ENCODE results near the gene CMSS1.

CMSS1 gene

GRCh38 chr3:99868311-99868646 is 50.6 kb downstream of the CMSS1 start:
- DNase-seq, result no peak
- intact Hi-C loops (cut with DNase I), result no loop called here

- intact Hi-C loops (cut with DNase I), result no loop called here
- DNase-seq, result no peak
Measured at GRCh38 chr3:99869621-99870020, 52.0 kb downstream of the CMSS1 start.

DNA sequence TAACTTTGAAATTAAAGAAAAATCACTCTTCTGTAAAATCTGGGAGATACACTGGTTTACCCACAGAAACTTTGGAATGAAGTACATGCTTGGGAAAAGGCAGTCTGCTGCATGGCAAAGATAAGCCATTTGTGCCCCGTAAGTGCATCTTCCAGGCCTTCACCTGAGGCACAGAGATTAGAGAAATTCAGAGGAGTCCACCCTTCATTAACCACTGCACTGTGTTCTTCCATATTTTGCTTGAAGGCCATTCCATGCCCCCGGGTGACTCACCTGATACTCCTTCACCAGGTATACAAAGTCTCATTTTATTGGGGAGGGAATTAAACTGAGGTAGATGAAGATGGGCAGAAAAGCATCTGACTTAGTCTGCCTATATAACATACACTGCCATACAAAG is 53.0 kb downstream of the CMSS1 start:
- no peak for DNase-seq

GRCh38 chr3:99871231-99872045 is 53.8 kb downstream of the CMSS1 start:
- intact Hi-C loops (cut with DNase I), result no loop called here
- DNase-seq, result no peak

More for the DNA sequence above, 53.0 kb downstream of the CMSS1 start:
- intact Hi-C loops (cut with DNase I), result no loop called here

DNA sequence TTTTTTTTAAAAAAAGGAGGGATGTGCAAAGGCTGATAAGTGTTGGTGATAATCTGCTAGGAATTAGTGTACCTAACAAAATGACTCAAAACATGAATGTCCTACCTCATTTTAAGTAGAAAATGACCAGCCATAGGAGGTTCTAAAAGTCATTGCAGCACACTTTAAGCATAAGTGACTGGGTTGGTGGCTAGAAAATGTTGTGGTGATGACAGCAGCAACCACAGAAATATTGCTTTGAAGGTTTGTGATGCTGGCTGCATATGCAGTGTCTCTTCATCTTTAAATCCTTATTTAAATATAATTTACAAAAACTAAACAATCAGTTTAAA is 55.2 kb downstream of the CMSS1 start:
- intact Hi-C loops (cut with DNase I), result no loop called here
- DNase-seq, result no peak

GRCh38 chr3:99873269-99874102 is 55.8 kb downstream of the CMSS1 start:
- no peak for DNase-seq
- intact Hi-C loops (cut with DNase I), result no loop called here

DNA sequence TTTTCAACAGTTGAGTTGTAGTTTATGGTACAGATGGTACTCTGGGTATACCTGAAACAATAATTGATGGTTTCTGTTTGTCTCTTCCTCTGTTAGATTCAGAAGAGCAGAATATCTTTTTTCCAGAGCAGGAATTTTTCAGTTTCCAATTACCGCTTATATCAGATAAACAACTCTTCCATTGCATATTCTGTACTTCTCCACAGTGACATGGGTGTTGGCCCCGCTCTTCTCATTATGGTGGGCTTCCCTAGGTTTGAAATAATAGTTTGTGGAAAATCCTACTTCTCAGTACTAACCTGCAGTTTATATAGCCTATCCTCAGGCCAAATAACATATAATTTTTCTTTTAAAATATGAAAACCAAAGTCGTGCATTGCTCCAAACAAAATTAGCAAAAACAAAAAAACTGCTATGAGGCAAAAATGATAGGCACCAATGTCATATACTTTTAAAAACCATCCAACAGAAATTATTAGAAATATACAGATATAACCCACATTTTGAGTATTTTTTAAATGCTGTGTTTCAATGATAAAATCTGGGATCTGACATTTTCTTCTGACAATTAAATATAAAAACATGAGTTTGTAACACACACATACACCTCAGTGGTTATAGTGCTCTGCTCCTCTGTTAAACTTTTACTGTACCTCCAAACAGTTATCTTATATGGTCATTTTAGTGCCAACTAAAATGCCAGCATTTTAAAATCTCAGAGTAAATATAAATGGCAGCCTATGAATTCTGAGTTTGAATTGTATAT is 56.8 kb downstream of the CMSS1 start:
- intact Hi-C loops (cut with DNase I), result no loop called here
- no peak for DNase-seq

GRCh38 chr3:99875581-99875928 is 57.9 kb downstream of the CMSS1 start:
- intact Hi-C loops (cut with DNase I), result no loop called here
- no peak for DNase-seq

DNA sequence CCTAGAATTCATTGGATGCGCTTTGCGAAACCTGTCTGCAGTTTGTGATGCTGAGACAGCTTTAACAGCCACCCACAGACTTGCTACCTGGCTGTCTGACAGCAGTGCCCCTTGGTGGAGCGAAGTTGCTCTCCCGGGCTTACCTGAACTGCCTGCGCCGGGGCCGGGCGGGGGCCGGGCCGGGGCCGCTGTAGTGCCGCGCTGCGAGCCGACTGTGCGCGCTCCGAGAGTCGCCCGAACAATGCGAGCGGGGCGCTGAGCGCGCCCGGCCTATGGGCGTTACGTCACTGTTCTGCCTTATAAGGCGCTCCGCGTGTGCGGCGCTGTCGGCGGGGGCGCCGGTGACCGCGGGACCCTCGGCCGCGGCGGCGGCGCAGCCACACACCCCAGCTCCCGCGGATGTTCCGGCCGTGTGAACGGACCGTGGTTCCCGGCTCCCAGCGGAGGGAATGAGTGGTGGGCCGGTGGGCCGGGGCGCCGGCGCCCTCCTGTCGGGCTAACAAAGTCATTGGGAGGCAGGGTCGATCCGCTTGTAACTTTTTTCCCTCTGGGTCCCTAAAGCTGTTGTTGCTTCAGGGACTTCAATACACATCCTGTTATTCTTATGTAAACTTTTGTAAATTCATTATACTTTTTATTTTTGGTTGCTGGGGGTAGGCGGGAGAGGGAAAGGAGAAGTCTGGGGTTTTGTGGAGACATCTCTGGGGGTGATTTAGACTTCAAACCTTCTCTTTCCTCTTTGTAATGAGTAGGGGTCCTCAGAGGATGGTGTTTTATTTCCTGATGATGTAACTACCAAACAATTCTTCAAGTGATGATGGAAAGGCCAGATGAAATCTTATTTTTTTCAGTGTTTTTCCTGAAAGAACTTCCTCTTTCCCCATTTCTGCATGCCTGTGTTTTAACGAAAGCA is 58.5 kb downstream of the CMSS1 start:
- intact Hi-C loops (cut with DNase I), result no loop called here

DNA sequence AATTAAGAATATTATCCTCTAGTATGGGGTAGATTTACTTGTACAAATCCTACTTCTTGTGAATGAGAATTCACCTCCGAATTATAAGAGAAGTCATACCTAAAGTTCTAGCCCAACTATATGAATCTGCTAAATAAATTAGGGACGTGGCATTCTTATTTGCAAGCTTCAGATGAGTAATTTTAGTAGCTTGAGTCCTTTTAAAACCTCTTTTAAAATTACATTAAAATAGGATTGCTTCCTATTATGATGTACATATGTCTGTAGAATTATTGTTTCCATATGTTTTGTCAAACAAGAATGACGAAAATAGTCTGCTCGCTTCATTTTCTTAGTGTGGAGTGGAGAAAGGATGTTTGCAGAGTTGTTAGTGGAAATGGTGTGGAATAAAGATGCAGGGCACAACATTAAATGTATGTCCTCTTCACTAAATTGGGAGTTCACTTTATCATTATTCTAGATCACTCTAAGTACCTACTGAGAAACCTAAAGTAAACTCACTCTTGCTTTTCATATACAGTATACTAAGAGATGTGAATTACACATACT is 59.4 kb downstream of the CMSS1 start:
- intact Hi-C loops (cut with DNase I), result no loop called here
- no peak for DNase-seq

More for the DNA sequence above, 58.5 kb downstream of the CMSS1 start:
- peak; percentile 21 to 84 (median 71) for DNase-seq

GRCh38 chr3:99878005-99878404 is 60.3 kb downstream of the CMSS1 start:
- no peak for DNase-seq
- intact Hi-C loops (cut with DNase I), result no loop called here

DNA sequence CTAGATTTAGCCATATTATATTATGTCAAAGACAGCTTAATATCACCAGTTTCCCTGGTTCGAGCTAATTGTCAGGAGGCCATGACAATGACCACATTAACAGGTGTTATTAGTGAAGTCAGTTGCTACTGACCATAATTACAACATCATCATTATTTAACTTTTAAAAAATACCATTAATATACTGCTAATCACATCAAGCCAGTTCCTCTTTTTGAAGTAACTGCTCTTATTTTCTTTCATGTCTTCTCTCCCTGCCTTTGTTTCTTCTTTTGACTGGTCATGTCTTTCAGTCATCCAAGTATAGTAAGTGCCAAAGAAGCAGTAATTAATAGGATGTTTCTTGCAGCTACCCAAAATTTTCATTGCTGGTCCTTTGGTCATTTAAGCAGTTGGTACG is 61.6 kb downstream of the CMSS1 start:
- intact Hi-C loops (cut with DNase I), result no loop called here
- no peak for DNase-seq

GRCh38 chr3:99881121-99881524 is 63.5 kb downstream of the CMSS1 start:
- no peak for DNase-seq
- intact Hi-C loops (cut with DNase I), result no loop called here

- DNase-seq, result no peak
- intact Hi-C loops (cut with DNase I), result no loop called here
Measured at GRCh38 chr3:99882436-99883137, 64.9 kb downstream of the CMSS1 start.

DNA sequence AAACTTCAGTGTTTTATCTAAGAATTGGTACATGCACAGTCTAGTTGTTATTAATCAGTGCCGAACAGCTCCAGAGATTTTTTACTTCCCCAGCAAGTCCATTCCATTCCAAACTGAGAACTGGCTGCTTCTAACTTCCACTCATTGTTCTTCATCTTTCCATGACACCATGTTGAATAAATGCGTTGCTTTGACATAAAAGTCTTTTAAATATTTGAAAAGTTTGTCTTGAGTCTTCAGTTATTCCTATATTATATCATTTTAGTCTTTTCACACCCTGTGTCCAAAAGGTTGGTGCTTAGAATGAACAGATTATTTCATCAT is 65.4 kb downstream of the CMSS1 start:
- intact Hi-C loops (cut with DNase I), result no loop called here
- DNase-seq, result no peak

DNA sequence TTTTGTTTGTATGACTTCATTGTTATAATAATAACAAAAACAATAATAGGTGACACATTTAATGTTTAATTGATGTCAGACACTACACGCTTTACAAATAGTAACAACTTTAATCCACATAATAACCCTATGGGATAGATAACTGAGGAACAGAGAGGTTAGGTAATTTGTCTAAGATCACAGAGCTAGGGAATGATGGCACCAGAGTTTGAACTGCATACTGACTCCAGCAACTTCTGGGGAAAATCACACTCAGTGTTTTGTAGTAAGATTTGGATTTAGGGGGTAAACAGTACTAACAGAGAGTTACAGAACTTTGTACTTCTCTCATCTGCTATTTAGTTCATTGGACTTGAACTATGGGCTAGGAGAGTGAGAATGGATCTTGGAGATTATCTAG is 66.0 kb downstream of the CMSS1 start:
- intact Hi-C loops (cut with DNase I), result no loop called here
- DNase-seq, result no peak

DNA sequence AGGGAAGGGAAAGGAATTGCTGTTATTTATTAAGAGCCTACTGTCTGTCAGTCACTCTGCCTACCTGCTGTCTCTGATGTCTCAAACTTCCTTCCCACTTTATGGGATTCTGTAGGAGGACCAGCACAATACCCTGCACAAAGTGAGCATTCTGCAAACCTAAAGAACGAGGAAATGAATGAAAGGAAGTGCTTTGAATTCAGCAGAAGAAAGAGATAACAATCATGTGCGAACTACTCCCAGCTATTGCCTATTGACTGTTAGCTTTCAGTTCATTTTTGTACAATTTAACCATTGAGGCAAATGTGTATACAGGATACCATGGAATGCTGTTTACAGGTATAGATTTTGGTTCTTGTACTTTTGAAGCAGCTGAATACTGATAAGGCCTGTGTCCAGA is 66.8 kb downstream of the CMSS1 start:
- peak in 9 of 42 donors; percentile 10 to 61 (median 18) for DNase-seq
- intact Hi-C loops (cut with DNase I), result no loop called here

- no peak for DNase-seq
- intact Hi-C loops (cut with DNase I), result no loop called here
Measured at GRCh38 chr3:99885085-99885484, 67.4 kb downstream of the CMSS1 start.

Measured in head of caudate nucleus (tissue), 42 donors.